Erythroblast (primary cell): ENCODE measurements around the gene DISC1.

Experiments used
- GATA1 ChIP-seq: IDR thresholded peaks from 2 replicates; pipeline ENCODE4 v1.6.1; 2011; ENCODE audit warnings: low read depth, mild to moderate bottlenecking, control low read depth, low read length, moderate library complexity
- POLR2A ChIP-seq: IDR thresholded peaks from 2 replicates; pipeline ENCODE4 v1.6.1; 2011; ENCODE audit warnings: mild to moderate bottlenecking, low read length

- TF ChIP-seq POLR2A = no peak
- no peak for TF ChIP-seq GATA1
Observed at GRCh38 chr1:231927431-231927830, 300.8 kb downstream of the DISC1 start.
